H9 (cell line): ENCODE measurements around the gene MAPRE3. TPM values are rescaled to one million over a fixed set of nuclear protein-coding genes. Genes with fewer than 3 reads are reported as not detected.

Experiments used
- DNase-seq: peaks from one replicate; pipeline ENCODE4 v3.0.0-alpha.2; 2017
- H2AFZ ChIP-seq: one replicate; pipeline ENCODE4 v1.6.1; 2013; ENCODE audit warnings: mild to moderate bottlenecking, low read length, control low read depth, moderate library complexity
- H2AK5ac ChIP-seq: 2 replicates; pipeline ENCODE4 v1.6.1; 2013; ENCODE audit warnings: low read length, control low read depth, mixed read lengths; ENCODE audit not compliant: insufficient read length
- H2BK120ac ChIP-seq: one replicate; pipeline ENCODE4 v1.6.1; 2013; ENCODE audit warnings: low read depth, mild to moderate bottlenecking, low read length, control low read depth, inconsistent platforms; ENCODE audit not compliant: poor library complexity, severe bottlenecking
- H2BK12ac ChIP-seq: 2 replicates; pipeline ENCODE4 v1.6.1; 2013; ENCODE audit warnings: low read length, control low read depth, mixed read lengths, low read depth; ENCODE audit not compliant: insufficient read length
- H2BK15ac ChIP-seq: 2 replicates; pipeline ENCODE4 v1.6.1; 2013; ENCODE audit warnings: low read depth, low read length, control low read depth
- H2BK20ac ChIP-seq: one replicate; pipeline ENCODE4 v1.6.1; 2013; ENCODE audit warnings: low read depth, mild to moderate bottlenecking, low read length, control low read depth, inconsistent platforms; ENCODE audit not compliant: poor library complexity, severe bottlenecking
- H2BK5ac ChIP-seq: 2 replicates; pipeline ENCODE4 v1.6.1; 2013; ENCODE audit warnings: low read length, control low read depth, mixed read lengths; ENCODE audit not compliant: insufficient read length
- H3K14ac ChIP-seq: 2 replicates; pipeline ENCODE4 v1.6.1; 2013; ENCODE audit warnings: low read length, control low read depth; ENCODE audit not compliant: insufficient read depth
- H3K18ac ChIP-seq: 2 replicates; pipeline ENCODE4 v1.6.1; 2013; ENCODE audit warnings: low read depth, mild to moderate bottlenecking, mixed read lengths, low read length, control low read depth; ENCODE audit not compliant: insufficient read length
- H3K23ac ChIP-seq: 2 replicates; pipeline ENCODE4 v1.6.1; 2013; ENCODE audit warnings: low read length, control low read depth, mixed read lengths, low read depth; ENCODE audit not compliant: insufficient read length
- H3K23me2 ChIP-seq: 2 replicates; pipeline ENCODE4 v1.6.1; 2013; ENCODE audit warnings: low read depth, mild to moderate bottlenecking, mixed read lengths, low read length, control low read depth; ENCODE audit not compliant: insufficient read length, poor library complexity, severe bottlenecking
- H3K27ac ChIP-seq: 2 replicates; pipeline ENCODE4 v1.5.1; 2013; ENCODE audit warnings: low read length, control low read depth, mixed read lengths, low read depth; ENCODE audit not compliant: insufficient read length
- H3K27me3 ChIP-seq: 2 replicates; pipeline ENCODE4 v1.6.1; 2013; ENCODE audit warnings: low read length, control low read depth, inconsistent platforms; ENCODE audit not compliant: insufficient read depth
- H3K4ac ChIP-seq: 2 replicates; pipeline ENCODE4 v1.6.1; 2013; ENCODE audit warnings: low read depth, mild to moderate bottlenecking, control low read depth, inconsistent platforms, low read length, moderate library complexity
- H3K4me1 ChIP-seq: 2 replicates; pipeline ENCODE4 v1.6.1; 2013; ENCODE audit warnings: low read length, control low read depth, inconsistent platforms; ENCODE audit not compliant: insufficient read depth
- H3K4me2 ChIP-seq: 2 replicates; pipeline ENCODE4 v1.6.1; 2013; ENCODE audit warnings: low read length, control low read depth, mixed read lengths; ENCODE audit not compliant: insufficient read length, insufficient read depth
- H3K56ac ChIP-seq: 2 replicates; pipeline ENCODE4 v1.6.1; 2013; ENCODE audit warnings: low read depth, mild to moderate bottlenecking, mixed read lengths, low read length, control low read depth; ENCODE audit not compliant: insufficient read length
- H3K79me1 ChIP-seq: 2 replicates; pipeline ENCODE4 v1.6.1; 2013; ENCODE audit warnings: low read depth, mild to moderate bottlenecking, moderate library complexity, low read length, control low read depth, inconsistent platforms; ENCODE audit not compliant: insufficient read depth, poor library complexity, severe bottlenecking
- H3K79me2 ChIP-seq: 2 replicates; pipeline ENCODE4 v1.6.1; 2013; ENCODE audit warnings: low read length, control low read depth, inconsistent platforms; ENCODE audit not compliant: insufficient read depth
- H3K9ac ChIP-seq: 2 replicates; pipeline ENCODE4 v1.6.1; 2013; ENCODE audit warnings: low read length, control low read depth, mixed read lengths; ENCODE audit not compliant: insufficient read length; ENCODE audit errors: extremely low read depth
- H3K9me3 ChIP-seq: one replicate; pipeline ENCODE4 v1.6.1; 2013; ENCODE audit warnings: low read depth, low read length, inconsistent platforms; ENCODE audit not compliant: control insufficient read depth
- H3T11ph ChIP-seq: one replicate; pipeline ENCODE4 v1.6.1; 2013; ENCODE audit warnings: mild to moderate bottlenecking, low read length, control low read depth, inconsistent platforms
- H4K20me1 ChIP-seq: one replicate; pipeline ENCODE4 v1.6.1; 2013; ENCODE audit not compliant: control insufficient read depth, insufficient read length, insufficient read depth
- H4K5ac ChIP-seq: 2 replicates; pipeline ENCODE4 v1.6.1; 2013; ENCODE audit warnings: low read depth, mild to moderate bottlenecking, mixed read lengths, low read length, control low read depth; ENCODE audit not compliant: insufficient read length
- H4K8ac ChIP-seq: replicated peaks from 2 replicates; pipeline ENCODE4 v1.6.1; 2013; ENCODE audit warnings: low read length, control low read depth, mixed read lengths, low read depth; ENCODE audit not compliant: insufficient read length
- H4K91ac ChIP-seq: 2 replicates; pipeline ENCODE4 v1.6.1; 2013; ENCODE audit warnings: low read depth, mild to moderate bottlenecking, moderate library complexity, mixed read lengths, low read length, control low read depth; ENCODE audit not compliant: insufficient read length
- H3K27ac Mint-ChIP-seq, 3 experiments: 2 replicates in 2 of 3; 3 replicates in 1 of 3; pipeline ENCODE4 v1.8.0; 2020 to 2021; ENCODE audit warnings: mixed read lengths in 3 of 3, mild to moderate bottlenecking in 1 of 3, moderate library complexity in 1 of 3
- H3K27me3 Mint-ChIP-seq: 2 replicates; pipeline ENCODE4 v1.8.0; 2021; ENCODE audit warnings: low read depth, mild to moderate bottlenecking, moderate library complexity, mixed read lengths
- H3K36me3 Mint-ChIP-seq, 3 experiments: 2 replicates in 2 of 3; 3 replicates in 1 of 3; pipeline ENCODE4 v1.8.0; 2020 to 2021; ENCODE audit warnings: low read depth in 3 of 3, mixed read lengths in 3 of 3; ENCODE audit not compliant: insufficient read depth in 1 of 3
- H3K4me1 Mint-ChIP-seq, 2 experiments: 2 replicates each; pipeline ENCODE4 v1.8.0; 2020; ENCODE audit warnings: mixed read lengths in 2 of 2
- H3K4me3 Mint-ChIP-seq, 2 experiments: 2 replicates in 1 of 2; 3 replicates in 1 of 2; pipeline ENCODE4 v1.8.0; 2020 to 2021; ENCODE audit warnings: mild to moderate bottlenecking in 2 of 2, mixed read lengths in 2 of 2, moderate library complexity in 1 of 2
- H3K9me3 Mint-ChIP-seq, 2 experiments: 2 replicates in 1 of 2; 3 replicates in 1 of 2; pipeline ENCODE4 v1.8.0; 2020; ENCODE audit warnings: mild to moderate bottlenecking in 2 of 2, mixed read lengths in 2 of 2, moderate library complexity in 1 of 2
- WGBS: extraction: QIAGEN DNeasy Blood & Tissue Kit; methylation state at CpG from one replicate; pipeline ENCODE4 v1.1.7; 2013; ENCODE audit warnings: missing lambda C conversion rate, low lambda C conversion rate, mixed read lengths; ENCODE audit not compliant: insufficient read length; ENCODE audit errors: extremely low coverage; 5-methylcytosine and 5-hydroxymethylcytosine counted together
- total RNA-seq: library from RNA; stranded (reverse); gene quantifications from 2 replicates; pipeline ENCODE4 v1.2.1, GENCODE V29; 2021
- TF ChIP-seq, protein P1 (sequence below): fragments of 200-600 bp; sonication (generic); conservative IDR thresholded peaks from 3 replicates; pipeline ENCODE4 v1.8.0; 2021; ENCODE audit warnings: antibody characterized with exemption, mild to moderate bottlenecking

Gene MAPRE3
- total RNA-seq, 1 experiment from 2014 or later: 2.0 TPM

GRCh38 chr2:26980971-26981370 lies 10.5 kb downstream of the MAPRE3 start:
- no peaks in the 10 kb centered on the region for H3K9me3 ChIP-seq
- no peak overlapping the region for H2BK12ac ChIP-seq
- H3K56ac ChIP-seq: no peak overlapping the region
- TF ChIP-seq, protein P1, sequence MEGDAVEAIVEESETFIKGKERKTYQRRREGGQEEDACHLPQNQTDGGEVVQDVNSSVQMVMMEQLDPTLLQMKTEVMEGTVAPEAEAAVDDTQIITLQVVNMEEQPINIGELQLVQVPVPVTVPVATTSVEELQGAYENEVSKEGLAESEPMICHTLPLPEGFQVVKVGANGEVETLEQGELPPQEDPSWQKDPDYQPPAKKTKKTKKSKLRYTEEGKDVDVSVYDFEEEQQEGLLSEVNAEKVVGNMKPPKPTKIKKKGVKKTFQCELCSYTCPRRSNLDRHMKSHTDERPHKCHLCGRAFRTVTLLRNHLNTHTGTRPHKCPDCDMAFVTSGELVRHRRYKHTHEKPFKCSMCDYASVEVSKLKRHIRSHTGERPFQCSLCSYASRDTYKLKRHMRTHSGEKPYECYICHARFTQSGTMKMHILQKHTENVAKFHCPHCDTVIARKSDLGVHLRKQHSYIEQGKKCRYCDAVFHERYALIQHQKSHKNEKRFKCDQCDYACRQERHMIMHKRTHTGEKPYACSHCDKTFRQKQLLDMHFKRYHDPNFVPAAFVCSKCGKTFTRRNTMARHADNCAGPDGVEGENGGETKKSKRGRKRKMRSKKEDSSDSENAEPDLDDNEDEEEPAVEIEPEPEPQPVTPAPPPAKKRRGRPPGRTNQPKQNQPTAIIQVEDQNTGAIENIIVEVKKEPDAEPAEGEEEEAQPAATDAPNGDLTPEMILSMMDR: no peak
- no peak for DNase-seq
- H4K8ac ChIP-seq: no peak overlapping the region
- no peak overlapping the region for H3K23ac ChIP-seq
- H3K27ac ChIP-seq: no peak overlapping the region
- no peak overlapping the region for H2BK5ac ChIP-seq
- no peak overlapping the region for H2BK20ac ChIP-seq
- H3K4me1 Mint-ChIP-seq: peaks cover 0 to 2% of the 10 kb centered on the region in 2 experiments; a peak in 1 of 4 replicates
- no peak overlapping the region for H3K14ac ChIP-seq
- H2AK5ac ChIP-seq: no peak overlapping the region
- H3K27ac Mint-ChIP-seq: no peak overlapping the region
- H3K27me3 Mint-ChIP-seq: peaks cover 4% of the 10 kb centered on the region
- WGBS: no CpG with 5 or more reads among the region's 2 CpGs
- no peak overlapping the region for H3K4me3 Mint-ChIP-seq
- H3K23me2 ChIP-seq: no peaks in the 10 kb centered on the region
- H4K20me1 ChIP-seq: no peaks in the 10 kb centered on the region
- no peak overlapping the region for H2BK15ac ChIP-seq
- no peak overlapping the region for H3K4ac ChIP-seq
- H4K91ac ChIP-seq: no peak overlapping the region
- no peaks in the 10 kb centered on the region for H3K9me3 Mint-ChIP-seq
- no peaks in the 10 kb centered on the region for H3K79me1 ChIP-seq
- H3K9ac ChIP-seq: no peak overlapping the region
- H3K36me3 Mint-ChIP-seq: no peaks in the 10 kb centered on the region
- H2AFZ ChIP-seq: no peak overlapping the region
- H3K4me2 ChIP-seq: no peak overlapping the region
- no peaks in the 10 kb centered on the region for H3K27me3 ChIP-seq
- no peak overlapping the region for H3T11ph ChIP-seq
- no peak overlapping the region for H2BK120ac ChIP-seq
- no peaks in the 10 kb centered on the region for H3K79me2 ChIP-seq
- no peak overlapping the region for H4K5ac ChIP-seq
- H3K4me1 ChIP-seq: no peaks in the 10 kb centered on the region
- H3K18ac ChIP-seq: no peak overlapping the region
